Activated T-helper 17 cell treated with anti-CD3 and anti-CD28 coated beads, Interleukin-2, amount 50 U/mL, for 72 hours (primary cell): ENCODE measurements around the gene CTLA4. TPM values are rescaled to one million over a fixed set of nuclear protein-coding genes. Genes with fewer than 3 reads are reported as not detected.
A peak's percentile ranks its signal among the peaks of the same experiment; 100 is the strongest.

Source experiments
- ATAC-seq: fragments of 150-1000 bp; cut with Tn5 transposase; replicated peaks from 2 replicates; pipeline ENCODE4 v1.10.0; 2021; ENCODE audit warnings: mild to moderate bottlenecking, moderate library complexity
- H3K27ac Mint-ChIP-seq: one replicate; pipeline ENCODE4 v1.8.0; 2022; ENCODE audit warnings: mixed read lengths
- H3K27me3 Mint-ChIP-seq: one replicate; pipeline ENCODE4 v1.8.0; 2022; ENCODE audit warnings: mixed read lengths
- H3K36me3 Mint-ChIP-seq: one replicate; pipeline ENCODE4 v1.8.0; 2022; ENCODE audit warnings: low read depth, mild to moderate bottlenecking, mixed read lengths
- H3K4me1 Mint-ChIP-seq: one replicate; pipeline ENCODE4 v1.8.0; 2022; ENCODE audit warnings: mixed read lengths
- H3K4me3 Mint-ChIP-seq: one replicate; pipeline ENCODE4 v1.8.0; 2022; ENCODE audit warnings: mild to moderate bottlenecking, mixed read lengths
- H3K9me3 Mint-ChIP-seq: one replicate; pipeline ENCODE4 v1.8.0; 2022; ENCODE audit warnings: mixed read lengths
- total RNA-seq, 2 donors: library from RNA; stranded (reverse); gene quantifications; one replicate each; pipeline ENCODE4 v1.2.3, GENCODE V29; 2022

Gene CTLA4
- total RNA-seq, 2 donors from 2014 or later: 282 to 334 TPM

DNA sequence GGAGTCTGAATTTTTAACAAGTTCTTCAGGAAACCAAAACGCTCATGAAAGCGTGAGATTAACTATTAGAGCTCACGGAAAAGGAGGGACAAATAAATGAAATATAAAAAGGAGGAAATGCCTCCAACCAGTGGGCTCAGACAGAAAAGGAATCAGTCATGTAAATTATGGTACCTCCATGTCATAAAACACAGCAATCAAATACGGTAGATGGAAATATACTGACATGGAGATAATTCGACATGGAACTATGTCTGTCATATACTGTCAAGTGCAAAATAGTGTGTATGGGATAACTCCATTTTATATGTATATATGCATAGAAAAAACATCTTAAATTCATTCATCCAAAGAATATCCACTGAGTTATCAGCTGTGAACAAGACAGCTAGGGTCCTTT, 25.9 kb upstream of the CTLA4 start:
- ATAC-seq: no peak
- H3K4me1 Mint-ChIP-seq: peaks cover 38% of the 10 kb centered on the region
- H3K36me3 Mint-ChIP-seq: no peaks in the 10 kb centered on the region
- H3K27me3 Mint-ChIP-seq: no peaks in the 10 kb centered on the region
- no peaks in the 10 kb centered on the region for H3K9me3 Mint-ChIP-seq
- H3K4me3 Mint-ChIP-seq: peak overlapping the region; percentile 42
- H3K27ac Mint-ChIP-seq: no peak overlapping the region

DNA sequence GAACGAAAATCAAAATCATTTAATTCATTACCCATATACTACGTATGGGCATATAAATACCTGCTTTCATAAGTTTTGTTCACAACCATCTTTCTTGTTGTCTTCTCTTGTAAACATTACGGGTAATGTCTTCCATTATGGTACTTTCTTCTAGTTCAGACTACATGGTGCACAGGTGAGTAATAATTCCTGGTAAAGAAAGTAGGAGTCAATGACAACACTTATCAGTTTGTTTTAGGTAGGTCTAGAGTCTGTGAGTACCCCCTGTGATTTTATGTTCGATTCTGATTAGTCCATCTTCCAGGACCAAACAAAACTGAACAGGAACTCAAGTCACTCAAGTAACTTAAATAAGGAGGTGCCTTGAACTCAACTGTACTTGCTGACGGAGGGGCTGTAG, 25.2 kb upstream of the CTLA4 start:
- Mint-ChIP-seq H3K9me3 (no peaks in the 10 kb centered on the region), H3K27me3 (no peaks in the 10 kb centered on the region), H3K4me3 (peak overlapping the region; percentile 42), H3K4me1 (peaks cover 38% of the 10 kb centered on the region), H3K36me3 (no peaks in the 10 kb centered on the region), H3K27ac (peak overlapping the region; percentile 42)
- peak; percentile 84 for ATAC-seq

DNA sequence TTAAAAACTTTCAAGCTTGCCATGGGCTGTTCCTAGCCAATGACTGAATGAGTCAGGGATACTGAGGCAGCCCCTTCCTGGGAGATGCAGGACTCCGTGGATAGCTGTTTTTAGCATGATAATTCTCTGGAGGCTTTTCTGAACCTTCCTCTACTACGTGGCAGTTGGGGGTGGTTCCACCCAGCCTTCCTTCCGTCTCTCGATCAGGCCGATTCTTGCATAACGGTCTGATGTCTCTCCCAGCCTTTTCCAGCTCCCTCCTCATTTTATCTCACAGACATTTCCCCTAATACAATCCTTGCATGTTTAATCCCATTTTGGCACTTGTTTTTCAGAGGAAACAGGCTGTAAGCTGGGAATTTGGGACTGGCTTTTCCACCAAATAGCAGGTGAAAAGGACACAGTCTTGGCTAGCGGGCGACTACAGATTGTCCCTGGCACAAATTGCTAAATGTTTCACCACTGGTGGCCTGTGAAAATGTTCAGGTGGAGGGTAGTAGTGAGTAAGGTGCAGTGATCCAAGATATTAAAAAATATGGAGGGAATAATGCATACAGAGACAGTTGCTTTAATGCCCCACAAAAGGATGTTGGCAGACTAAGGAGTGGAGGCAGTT, 21.0 kb upstream of the CTLA4 start:
- no peaks in the 10 kb centered on the region for H3K36me3 Mint-ChIP-seq
- no peak overlapping the region for H3K4me3 Mint-ChIP-seq
- no peaks in the 10 kb centered on the region for H3K27me3 Mint-ChIP-seq
- no peak overlapping the region for H3K27ac Mint-ChIP-seq
- no peaks in the 10 kb centered on the region for H3K9me3 Mint-ChIP-seq
- ATAC-seq: no peak
- peaks cover 27% of the 10 kb centered on the region for H3K4me1 Mint-ChIP-seq

DNA sequence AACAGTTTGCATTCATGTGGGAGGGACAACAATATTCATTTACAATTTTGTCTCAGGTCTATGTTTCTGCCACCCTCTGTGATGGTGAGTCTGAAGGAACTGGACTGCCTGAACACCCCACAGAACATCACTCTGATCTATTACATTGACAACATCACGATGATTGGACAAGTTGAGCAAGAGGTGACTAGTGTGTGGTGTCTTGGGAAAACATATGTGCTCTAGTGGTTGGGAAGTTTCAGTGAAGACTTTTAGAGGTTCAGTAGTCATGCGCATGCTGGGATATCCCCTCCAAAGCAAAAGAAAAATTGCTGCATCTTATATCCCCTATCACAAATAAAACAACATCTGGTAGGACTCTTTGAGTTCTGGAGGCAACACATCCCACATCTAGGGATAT, 18.6 kb upstream of the CTLA4 start:
- H3K9me3 Mint-ChIP-seq: no peaks in the 10 kb centered on the region
- ATAC-seq: peak; percentile 82
- H3K4me3 Mint-ChIP-seq: peak overlapping the region; percentile 32
- H3K27me3 Mint-ChIP-seq: no peaks in the 10 kb centered on the region
- peaks cover 29% of the 10 kb centered on the region for H3K4me1 Mint-ChIP-seq
- peak overlapping the region; percentile 53 for H3K27ac Mint-ChIP-seq
- H3K36me3 Mint-ChIP-seq: peaks cover 13% of the 10 kb centered on the region

DNA sequence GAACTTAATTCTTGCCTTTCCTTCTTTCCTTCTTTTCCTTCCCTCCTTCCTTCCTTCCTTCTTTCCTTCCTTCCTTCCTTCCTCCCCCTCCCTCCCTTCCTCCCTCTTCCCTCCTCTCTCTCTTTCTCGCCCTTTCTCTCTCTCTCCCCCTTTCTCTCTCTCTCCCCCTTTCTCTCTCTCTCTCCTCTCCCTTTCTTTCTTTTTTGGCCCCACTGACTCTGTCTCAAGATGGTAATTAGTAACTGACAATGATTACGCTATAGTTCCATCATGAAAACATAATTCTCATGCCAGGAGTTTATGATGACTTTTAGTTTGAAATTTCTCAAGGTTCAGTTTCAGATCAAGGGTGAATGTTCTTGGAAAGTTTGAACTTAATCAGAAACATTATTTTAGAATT, 14.8 kb upstream of the CTLA4 start:
- H3K9me3 Mint-ChIP-seq: no peaks in the 10 kb centered on the region
- peak overlapping the region; percentile 95 for H3K27ac Mint-ChIP-seq
- peak; percentile 45 for ATAC-seq
- H3K27me3 Mint-ChIP-seq: no peaks in the 10 kb centered on the region
- peaks cover 43% of the 10 kb centered on the region for H3K4me1 Mint-ChIP-seq
- H3K4me3 Mint-ChIP-seq: peak overlapping the region; percentile 85
- peaks cover 34% of the 10 kb centered on the region for H3K36me3 Mint-ChIP-seq

GRCh38 chr2:203853271-203853670, 14.3 kb upstream of the CTLA4 start:
- H3K4me1 Mint-ChIP-seq: peaks cover 47% of the 10 kb centered on the region
- peak overlapping the region; percentile 85 for H3K4me3 Mint-ChIP-seq
- ATAC-seq: peak; percentile 53
- no peaks in the 10 kb centered on the region for H3K9me3 Mint-ChIP-seq
- peaks cover 39% of the 10 kb centered on the region for H3K36me3 Mint-ChIP-seq
- H3K27ac Mint-ChIP-seq: peak overlapping the region; percentile 95
- H3K27me3 Mint-ChIP-seq: no peaks in the 10 kb centered on the region

DNA sequence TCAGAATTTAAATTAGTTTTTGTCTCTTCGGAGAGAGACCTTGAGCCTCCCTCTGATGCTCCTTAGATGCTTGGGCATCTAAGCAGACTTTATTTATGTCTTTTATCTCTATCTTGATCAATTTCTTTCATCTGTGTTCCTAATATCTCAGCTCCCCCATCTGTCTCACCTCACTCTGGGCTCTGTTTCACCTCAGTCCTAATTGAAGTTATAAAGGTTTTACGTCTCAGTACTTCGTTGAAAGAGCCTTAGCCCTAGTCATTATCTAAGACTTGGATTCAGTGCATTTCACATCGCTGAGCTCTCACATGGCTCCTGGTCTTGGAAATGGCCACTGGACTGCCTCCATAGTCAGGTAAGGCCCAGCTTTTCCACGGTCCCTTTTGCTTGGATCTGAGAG, 13.8 kb upstream of the CTLA4 start:
- peak; percentile 6 for ATAC-seq
- H3K36me3 Mint-ChIP-seq: peaks cover 44% of the 10 kb centered on the region
- H3K27ac Mint-ChIP-seq: peak overlapping the region; percentile 95
- peaks cover 50% of the 10 kb centered on the region for H3K4me1 Mint-ChIP-seq
- H3K27me3 Mint-ChIP-seq: no peaks in the 10 kb centered on the region
- no peaks in the 10 kb centered on the region for H3K9me3 Mint-ChIP-seq
- H3K4me3 Mint-ChIP-seq: peak overlapping the region; percentile 85

DNA sequence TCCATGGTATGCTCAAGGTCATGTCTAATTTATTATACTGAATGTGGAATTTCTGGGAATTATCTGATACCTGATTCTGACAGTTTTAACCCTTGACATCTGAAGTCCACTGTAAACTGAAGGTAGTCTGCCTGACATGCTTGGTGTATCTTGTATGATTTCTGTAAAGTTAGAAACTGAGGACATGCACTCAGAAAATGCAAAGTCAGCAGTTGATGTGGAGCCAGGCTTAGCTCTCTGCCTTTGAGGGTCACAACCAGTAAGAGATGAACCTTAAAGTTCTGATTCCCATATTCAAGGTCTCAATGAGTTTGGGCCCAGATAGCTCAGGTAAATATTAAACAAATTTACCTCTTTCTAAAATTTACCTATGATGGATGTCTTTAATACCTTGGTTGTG, 12.3 kb upstream of the CTLA4 start:
- Mint-ChIP-seq H3K27me3 (no peaks in the 10 kb centered on the region), H3K9me3 (no peaks in the 10 kb centered on the region), H3K27ac (peak overlapping the region; percentile 95), H3K4me1 (peaks cover 57% of the 10 kb centered on the region), H3K36me3 (peaks cover 58% of the 10 kb centered on the region), H3K4me3 (peak overlapping the region; percentile 85)
- no peak for ATAC-seq

DNA sequence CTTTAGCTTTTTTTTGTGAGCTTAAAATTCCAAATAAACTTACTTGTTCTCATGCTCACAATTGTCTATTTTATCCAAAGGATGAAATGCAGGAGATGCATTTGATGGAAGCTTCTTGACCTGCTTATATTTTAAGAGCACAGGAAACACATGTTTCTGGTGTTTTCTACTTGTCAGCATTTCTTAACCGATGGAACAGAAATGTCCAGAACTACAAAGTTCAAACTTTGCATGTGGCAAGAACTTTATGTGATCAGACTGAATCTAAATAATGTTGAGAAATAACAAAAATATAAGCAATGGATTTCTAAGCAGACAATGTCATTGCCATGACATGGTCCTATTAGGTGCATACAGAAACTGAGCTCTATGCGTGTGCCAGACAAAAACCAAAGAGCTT, 9.9 kb upstream of the CTLA4 start:
- H3K4me1 Mint-ChIP-seq: peaks cover 52% of the 10 kb centered on the region
- no peak for ATAC-seq
- H3K27me3 Mint-ChIP-seq: no peaks in the 10 kb centered on the region
- H3K36me3 Mint-ChIP-seq: peaks cover 66% of the 10 kb centered on the region
- peak overlapping the region; percentile 91 for H3K27ac Mint-ChIP-seq
- peak overlapping the region; percentile 94 for H3K4me3 Mint-ChIP-seq
- H3K9me3 Mint-ChIP-seq: no peaks in the 10 kb centered on the region

DNA sequence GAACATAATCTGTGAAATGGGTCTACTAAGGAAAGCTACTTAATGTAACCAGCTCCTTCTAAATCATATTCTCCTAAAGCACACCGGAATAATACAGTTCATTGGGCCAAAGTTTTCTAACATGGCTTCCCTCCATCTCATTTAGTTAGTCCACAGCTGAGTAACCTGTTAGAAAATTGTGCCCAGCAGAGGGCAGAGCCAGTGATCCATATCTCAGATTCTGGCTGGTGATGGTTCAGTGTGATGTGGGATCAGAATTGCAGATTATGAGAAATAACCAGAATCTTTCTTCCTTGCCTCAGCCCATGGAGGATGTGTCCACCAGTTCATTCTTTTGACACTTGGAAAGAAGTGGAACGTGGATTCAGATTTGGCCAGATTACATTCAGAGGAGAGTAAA, 9.4 kb upstream of the CTLA4 start:
- Mint-ChIP-seq H3K4me1 (peaks cover 47% of the 10 kb centered on the region), H3K27me3 (no peaks in the 10 kb centered on the region), H3K36me3 (peaks cover 60% of the 10 kb centered on the region), H3K27ac (peak overlapping the region; percentile 91), H3K9me3 (no peaks in the 10 kb centered on the region), H3K4me3 (peak overlapping the region; percentile 94)
- ATAC-seq: peak; percentile 54

DNA sequence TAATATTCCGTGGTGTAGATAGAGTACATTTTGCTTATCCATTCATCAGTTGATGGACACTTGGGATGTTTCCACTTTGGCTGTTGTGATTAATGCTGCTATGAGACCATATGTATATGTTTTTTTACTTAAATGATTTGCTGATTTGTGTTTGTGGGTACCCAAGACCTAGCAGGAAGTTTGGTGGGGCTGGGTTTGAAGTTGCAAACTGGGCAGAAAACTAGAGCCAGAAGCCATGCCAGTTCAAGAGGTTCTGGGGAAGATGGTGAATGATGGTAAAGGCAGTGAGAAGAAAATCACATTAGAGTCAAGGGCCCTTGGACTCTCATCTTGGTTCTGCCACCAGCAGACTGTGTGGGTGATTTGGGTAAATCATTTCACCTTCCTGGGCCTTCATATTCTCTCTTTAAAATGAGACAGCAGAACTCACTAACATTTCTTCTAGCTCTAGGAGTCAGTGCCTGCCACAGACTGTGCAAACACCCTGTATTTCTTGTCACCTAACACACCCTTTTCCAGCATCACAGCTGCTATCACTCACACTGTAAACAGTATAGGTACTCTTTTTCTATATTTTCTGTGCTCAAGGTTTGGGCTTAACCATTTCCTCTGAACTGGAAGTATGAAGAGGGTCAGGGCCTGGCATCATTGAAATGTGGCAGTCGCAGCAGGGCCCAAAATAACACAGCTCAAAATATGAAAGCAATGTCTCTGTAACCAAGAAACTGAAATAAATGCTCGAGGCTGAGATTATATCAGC, 8.4 kb upstream of the CTLA4 start:
- Mint-ChIP-seq H3K27ac (peak overlapping the region; percentile 91), H3K4me1 (peaks cover 36% of the 10 kb centered on the region), H3K4me3 (peak overlapping the region; percentile 94), H3K9me3 (peaks cover under 1% of the 10 kb centered on the region), H3K36me3 (peaks cover 60% of the 10 kb centered on the region), H3K27me3 (no peaks in the 10 kb centered on the region)
- ATAC-seq: peak; percentile 6

GRCh38 chr2:203861197-203861596, 6.4 kb upstream of the CTLA4 start:
- H3K9me3 Mint-ChIP-seq: peaks cover 9% of the 10 kb centered on the region
- H3K4me1 Mint-ChIP-seq: peaks cover 40% of the 10 kb centered on the region
- H3K36me3 Mint-ChIP-seq: peaks cover 67% of the 10 kb centered on the region
- ATAC-seq: peak; percentile 57
- H3K27me3 Mint-ChIP-seq: no peaks in the 10 kb centered on the region
- H3K27ac Mint-ChIP-seq: peak overlapping the region; percentile 90
- H3K4me3 Mint-ChIP-seq: peak overlapping the region; percentile 94

DNA sequence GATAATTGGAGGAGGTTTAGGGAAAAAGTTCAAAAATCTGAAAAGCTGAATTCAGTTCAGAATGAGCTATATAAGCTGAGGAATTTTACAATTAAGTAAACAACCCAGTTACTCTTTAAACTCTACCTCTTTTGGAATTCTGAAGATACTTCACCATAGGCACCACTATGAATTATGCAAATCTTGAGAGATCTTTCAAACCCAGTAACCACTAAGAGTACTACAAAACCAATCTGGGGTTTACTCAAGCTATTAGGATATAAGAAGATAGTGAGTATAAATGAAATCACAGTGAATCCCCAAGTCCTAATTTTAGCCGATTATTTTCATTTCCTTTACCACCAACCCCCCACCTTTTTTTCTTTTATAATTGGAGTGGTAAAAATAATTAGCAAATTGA, 6.0 kb upstream of the CTLA4 start:
- peaks cover 63% of the 10 kb centered on the region for H3K36me3 Mint-ChIP-seq
- peak; percentile 59 for ATAC-seq
- peak overlapping the region; percentile 94 for H3K4me3 Mint-ChIP-seq
- H3K9me3 Mint-ChIP-seq: peaks cover 9% of the 10 kb centered on the region
- H3K27me3 Mint-ChIP-seq: no peaks in the 10 kb centered on the region
- peaks cover 36% of the 10 kb centered on the region for H3K4me1 Mint-ChIP-seq
- H3K27ac Mint-ChIP-seq: peak overlapping the region; percentile 90

GRCh38 chr2:203869223-203870042, 1.9 kb downstream of the CTLA4 start:
- Mint-ChIP-seq H3K4me3 (peak overlapping the region; percentile 94), H3K4me1 (peaks cover 49% of the 10 kb centered on the region), H3K27me3 (no peaks in the 10 kb centered on the region), H3K9me3 (peaks cover 10% of the 10 kb centered on the region), H3K27ac (peak overlapping the region; percentile 99), H3K36me3 (peaks cover 86% of the 10 kb centered on the region)
- peak; percentile 31 for ATAC-seq
